ENCODE data around the gene LDHAL6A. TPM values are rescaled to one million over a fixed set of nuclear protein-coding genes. Genes with fewer than 3 reads are reported as not detected.

LDHAL6A gene
- total RNA-seq, 1 experiment from 2014 or later: 0.59 TPM

DNA sequence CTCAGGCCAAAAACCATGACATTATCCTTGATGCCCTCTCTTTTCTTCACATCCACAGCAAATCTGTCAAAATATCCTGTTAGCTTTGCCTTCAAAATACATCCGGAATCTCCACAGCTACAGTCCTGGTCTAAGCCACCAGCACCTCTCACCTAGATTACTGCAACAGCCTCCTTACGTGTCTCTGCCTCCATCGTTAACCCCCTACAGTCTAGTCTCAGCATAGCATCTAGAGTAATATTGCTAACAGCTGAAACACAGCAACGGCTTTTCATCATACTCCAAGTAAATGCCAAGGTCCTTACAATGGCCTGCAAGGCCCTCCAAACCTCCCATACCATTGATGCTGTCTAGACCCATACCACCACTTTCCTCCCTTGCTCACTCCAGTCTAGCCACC, 66.7 kb downstream of the LDHAL6A start:
- Histone ChIP-seq H3K4me3 (ENCODE audit: low read depth, low read length) (no peak overlapping the region), H3K27me3 (replicated peaks; ENCODE audit: control insufficient read depth, insufficient read depth, low read length) (no peaks in the 10 kb centered on the region), H3K36me3 (ENCODE audit: control insufficient read depth, insufficient read depth, low read length) (no peaks in the 10 kb centered on the region), H3K4me1 (no peaks in the 10 kb centered on the region), H3K9me3 (no peaks in the 10 kb centered on the region)
- POLR2A ChIA-PET: no interaction called here
- DNase-seq: peak in 1 of 2 experiments; percentile 24
- intact Hi-C loops (cut with micrococcal nuclease; ENCODE audit: unreplicated experiment): loop anchor here (10.0 kb wide), 1 partner anchor 278 kb away; the partner anchor contains the start of gene SAA2
- TF ChIP-seq CTCF (IDR thresholded peaks at IDR 0.05; ENCODE audit: insufficient read depth in 1 of 2, low read depth in 1 of 2, low read length in 1 of 2, severe bottlenecking in 1 of 2, unreplicated experiment in 1 of 2): no peak
- no peak overlapping the region for H3K27ac Mint-ChIP-seq (ENCODE audit: unreplicated experiment)
- no TSS peak for BruUV-seq (replicated peaks)
- H3K4me1 Mint-ChIP-seq (ENCODE audit: low read depth, unreplicated experiment): no peaks in the 10 kb centered on the region
- peaks cover 11% of the 10 kb centered on the region for H3K36me3 Mint-ChIP-seq (ENCODE audit: insufficient read depth, unreplicated experiment)
- H3K27me3 Mint-ChIP-seq (ENCODE audit: insufficient read depth, unreplicated experiment): no peaks in the 10 kb centered on the region
- no peak overlapping the region for H3K4me3 Mint-ChIP-seq (ENCODE audit: unreplicated experiment)
- H3K9me3 Mint-ChIP-seq (ENCODE audit: unreplicated experiment): no peaks in the 10 kb centered on the region
- CTCF ChIA-PET: interaction anchor here (0.6 to 1.0 kb wide), 2 partner anchors 200 to 206 kb away, joined by 3 to 5 read pairs; no protein-coding TSS in a partner anchor

- POLR2A ChIA-PET: no interaction called here
- Histone ChIP-seq H3K9me3 (no peaks in the 10 kb centered on the region), H3K36me3 (ENCODE audit: control insufficient read depth, insufficient read depth, low read length) (no peaks in the 10 kb centered on the region), H3K4me1 (no peaks in the 10 kb centered on the region), H3K4me3 (ENCODE audit: low read depth, low read length) (no peak overlapping the region), H3K27me3 (replicated peaks; ENCODE audit: control insufficient read depth, insufficient read depth, low read length) (no peaks in the 10 kb centered on the region)
- no TSS peak for BruUV-seq (replicated peaks)
- no peak for DNase-seq
- H3K27ac Mint-ChIP-seq (ENCODE audit: unreplicated experiment): no peak overlapping the region
- no peaks in the 10 kb centered on the region for H3K4me1 Mint-ChIP-seq (ENCODE audit: low read depth, unreplicated experiment)
- H3K4me3 Mint-ChIP-seq (ENCODE audit: unreplicated experiment): no peak overlapping the region
- CTCF ChIA-PET: interaction anchor here (0.6 to 1.0 kb wide), 2 partner anchors 199 to 206 kb away, joined by 3 to 5 read pairs; no protein-coding TSS in a partner anchor
- H3K36me3 Mint-ChIP-seq (ENCODE audit: insufficient read depth, unreplicated experiment): peaks cover 11% of the 10 kb centered on the region
- no peak for TF ChIP-seq CTCF (IDR thresholded peaks at IDR 0.05; ENCODE audit: insufficient read depth in 1 of 2, low read depth in 1 of 2, low read length in 1 of 2, severe bottlenecking in 1 of 2, unreplicated experiment in 1 of 2)
- no peaks in the 10 kb centered on the region for H3K27me3 Mint-ChIP-seq (ENCODE audit: insufficient read depth, unreplicated experiment)
- no peaks in the 10 kb centered on the region for H3K9me3 Mint-ChIP-seq (ENCODE audit: unreplicated experiment)
- intact Hi-C loops (cut with micrococcal nuclease; ENCODE audit: unreplicated experiment): loop anchor here (10.0 kb wide), 1 partner anchor 278 kb away; the partner anchor contains the start of gene SAA2
Observed at GRCh38 chr11:18523084-18523483, 67.4 kb downstream of the LDHAL6A start.

DNA sequence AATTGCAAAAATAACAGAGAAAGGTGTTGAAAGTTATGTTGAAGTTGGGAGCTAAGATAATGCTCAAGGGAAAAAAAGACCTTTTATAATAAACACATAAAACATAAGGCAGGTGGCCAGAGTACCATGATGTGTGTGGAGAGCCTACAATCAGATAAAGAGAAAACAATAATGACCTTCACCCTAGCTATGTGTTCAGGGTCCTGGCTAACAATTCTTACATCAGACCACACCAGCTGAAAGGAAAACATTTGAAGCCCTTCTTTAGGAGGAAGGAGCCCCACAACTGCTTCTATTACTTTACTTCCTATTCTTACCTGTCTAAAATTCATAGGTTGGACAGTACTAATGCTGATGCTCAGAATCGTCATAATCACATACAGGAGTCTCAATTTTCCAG, 68.6 kb downstream of the LDHAL6A start:
- Histone ChIP-seq H3K4me1 (no peaks in the 10 kb centered on the region), H3K9me3 (no peaks in the 10 kb centered on the region), H3K4me3 (ENCODE audit: low read depth, low read length) (no peak overlapping the region), H3K36me3 (ENCODE audit: control insufficient read depth, insufficient read depth, low read length) (no peaks in the 10 kb centered on the region), H3K27me3 (replicated peaks; ENCODE audit: control insufficient read depth, insufficient read depth, low read length) (no peaks in the 10 kb centered on the region)
- H3K36me3 Mint-ChIP-seq (ENCODE audit: insufficient read depth, unreplicated experiment): peaks cover 11% of the 10 kb centered on the region
- DNase-seq: no peak
- H3K27me3 Mint-ChIP-seq (ENCODE audit: insufficient read depth, unreplicated experiment): no peaks in the 10 kb centered on the region
- H3K9me3 Mint-ChIP-seq (ENCODE audit: unreplicated experiment): no peaks in the 10 kb centered on the region
- intact Hi-C loops (cut with micrococcal nuclease; ENCODE audit: unreplicated experiment): loop anchor here (10.0 kb wide), 1 partner anchor 279 kb away; the partner anchor contains the start of gene SAA2
- BruUV-seq (replicated peaks): TSS peak; percentile 8
- no peaks in the 10 kb centered on the region for H3K4me1 Mint-ChIP-seq (ENCODE audit: low read depth, unreplicated experiment)
- no peak for TF ChIP-seq CTCF (IDR thresholded peaks at IDR 0.05; ENCODE audit: insufficient read depth in 1 of 2, low read depth in 1 of 2, low read length in 1 of 2, severe bottlenecking in 1 of 2, unreplicated experiment in 1 of 2)
- no peak overlapping the region for H3K4me3 Mint-ChIP-seq (ENCODE audit: unreplicated experiment)
- ChIA-PET CTCF (no interaction called here), POLR2A (no interaction called here)
- no peak overlapping the region for H3K27ac Mint-ChIP-seq (ENCODE audit: unreplicated experiment)
